OCI-LY3 (cell line): ENCODE results near the gene ZBTB8A.
"Not testable (repeated sequence)": the region's sequence is repeated elsewhere in the genome, so short reads cannot be mapped to it uniquely, and the experiment has no call there.

Experiments
- H2AFZ ChIP-seq: fragments of 200-600, 300-600 bp; shearing (Covaris generic); 2 replicates; pipeline ENCODE4 v1.6.0; 2014; ENCODE audit warnings: antibody characterized with exemption, low read depth, low read length
- H3K27ac ChIP-seq: fragments of 200-600, 300-600 bp; sonication (generic); 2 replicates; pipeline ENCODE4 v1.5.1; 2014; ENCODE audit warnings: mild to moderate bottlenecking, low read length, moderate library complexity, mixed read lengths
- H3K27me3 ChIP-seq: fragments of 200-600, 300-600 bp; sonication (generic); 2 replicates; pipeline ENCODE4 v1.6.1; 2014; ENCODE audit warnings: low read depth, low read length, mixed read lengths
- H3K36me3 ChIP-seq: fragments of 200-600, 300-600 bp; sonication (generic); replicated peaks from 2 replicates; pipeline ENCODE3; 2014; ENCODE audit warnings: low read depth, low read length, mixed read lengths
- H3K4me1 ChIP-seq: fragments of 300-600, 200-600 bp; sonication (generic); 2 replicates; pipeline ENCODE4 v1.6.1; 2014; ENCODE audit warnings: low read length, mixed read lengths
- H3K4me2 ChIP-seq: fragments of 200-600, 300-600 bp; sonication (generic); 2 replicates; pipeline ENCODE4 v1.6.1; 2014; ENCODE audit warnings: low read length, mixed read lengths
- H3K4me3 ChIP-seq: fragments of 300-600, 200-600 bp; sonication (generic); 2 replicates; pipeline ENCODE4 v1.5.1; 2014; ENCODE audit warnings: antibody characterized with exemption, mild to moderate bottlenecking, low read length, moderate library complexity
- H3K79me2 ChIP-seq: fragments of 300-600, 200-600 bp; shearing (Covaris generic); 2 replicates; pipeline ENCODE4 v1.6.1; 2014; ENCODE audit warnings: mild to moderate bottlenecking, low read length, mixed read lengths
- H3K9ac ChIP-seq: fragments of 300-600, 200-600 bp; shearing (Covaris generic); 2 replicates; pipeline ENCODE4 v1.6.0; 2014; ENCODE audit warnings: mild to moderate bottlenecking, low read length, moderate library complexity
- H3K9me3 ChIP-seq: fragments of 200-600, 300-600 bp; shearing (Covaris generic); 2 replicates; pipeline ENCODE4 v1.6.1; 2014; ENCODE audit warnings: low read length, mixed read lengths; ENCODE audit not compliant: insufficient read depth
- H4K20me1 ChIP-seq: fragments of 200-600, 300-600 bp; sonication (generic); 2 replicates; pipeline ENCODE4 v1.6.1; 2016; ENCODE audit warnings: low read length, mixed read lengths; ENCODE audit not compliant: insufficient read depth
- CTCF ChIP-seq: fragments of 200-600, 300-600 bp; sonication (generic); IDR thresholded peaks from 2 replicates; pipeline ENCODE4 v1.5.1; 2014; ENCODE audit warnings: antibody characterized with exemption, low read length, low read depth
- EZH2phosphoT487 ChIP-seq: fragments of 200-600 bp; shearing (Covaris generic); IDR thresholded peaks from 2 replicates; pipeline ENCODE4 v1.6.1; 2018; ENCODE audit warnings: antibody characterized with exemption, mixed run types, low read depth

The ZBTB8A gene

GRCh38 chr1:32546611-32547010 lies 7.4 kb downstream of the ZBTB8A start:
- Histone ChIP-seq H3K9ac (no peak overlapping the region), H2AFZ (no peak overlapping the region), H4K20me1 (no peaks in the 10 kb centered on the region), H3K4me3 (no peak overlapping the region), H3K79me2 (no peaks in the 10 kb centered on the region), H3K27ac (no peak overlapping the region), H3K4me1 (no peaks in the 10 kb centered on the region), H3K9me3 (no peaks in the 10 kb centered on the region), H3K36me3 (no peaks in the 10 kb centered on the region), H3K4me2 (no peak overlapping the region), H3K27me3 (no peaks in the 10 kb centered on the region)
- TF ChIP-seq EZH2phosphoT487 (no peak), CTCF (no peak)

- Histone ChIP-seq H3K4me1 (no peaks in the 10 kb centered on the region), H3K4me3 (no peak overlapping the region), H4K20me1 (no peaks in the 10 kb centered on the region), H3K27ac (no peak overlapping the region), H3K9ac (no peak overlapping the region), H3K36me3 (no peaks in the 10 kb centered on the region), H2AFZ (no peak overlapping the region), H3K27me3 (no peaks in the 10 kb centered on the region), H3K4me2 (no peak overlapping the region), H3K79me2 (no peaks in the 10 kb centered on the region), H3K9me3 (no peaks in the 10 kb centered on the region)
- no peak for TF ChIP-seq EZH2phosphoT487
- no peak for TF ChIP-seq CTCF
Observed at GRCh38 chr1:32549616-32550015, 10.4 kb downstream of the ZBTB8A start.

- Histone ChIP-seq H3K9ac (no peak overlapping the region), H4K20me1 (no peaks in the 10 kb centered on the region), H3K4me3 (no peak overlapping the region), H3K27ac (no peak overlapping the region), H3K9me3 (no peaks in the 10 kb centered on the region), H3K27me3 (no peaks in the 10 kb centered on the region), H3K79me2 (no peaks in the 10 kb centered on the region), H3K36me3 (no peaks in the 10 kb centered on the region), H2AFZ (no peak overlapping the region), H3K4me1 (no peaks in the 10 kb centered on the region), H3K4me2 (no peak overlapping the region)
- TF ChIP-seq EZH2phosphoT487 (no peak), CTCF (no peak)
Observed at GRCh38 chr1:32554288-32554687, 15.1 kb downstream of the ZBTB8A start.

- H3K79me2 ChIP-seq, H3K36me3 ChIP-seq, H3K9ac ChIP-seq, H3K4me1 ChIP-seq, H2AFZ ChIP-seq, H3K4me2 ChIP-seq, H3K27ac ChIP-seq, H3K9me3 ChIP-seq, H4K20me1 ChIP-seq, H3K27me3 ChIP-seq, H3K4me3 ChIP-seq: not testable (repeated sequence)
Observed at GRCh38 chr1:32557035-32557434, 17.8 kb downstream of the ZBTB8A start.

- TF ChIP-seq CTCF = no peak
- no peak for TF ChIP-seq EZH2phosphoT487
Observed at GRCh38 chr1:32557812-32558211, 18.6 kb downstream of the ZBTB8A start.

More at GRCh38 chr1:32557812-32558211, 18.6 kb downstream of the ZBTB8A start:
- Histone ChIP-seq H2AFZ (no peak overlapping the region), H4K20me1 (no peaks in the 10 kb centered on the region), H3K27me3 (no peaks in the 10 kb centered on the region), H3K79me2 (no peaks in the 10 kb centered on the region), H3K9ac (no peak overlapping the region), H3K36me3 (no peaks in the 10 kb centered on the region), H3K9me3 (no peaks in the 10 kb centered on the region), H3K4me3 (no peak overlapping the region), H3K4me1 (no peaks in the 10 kb centered on the region), H3K27ac (no peak overlapping the region), H3K4me2 (no peak overlapping the region)
